Measurements from ENCODE around the gene DDX23.

The DDX23 gene

DNA sequence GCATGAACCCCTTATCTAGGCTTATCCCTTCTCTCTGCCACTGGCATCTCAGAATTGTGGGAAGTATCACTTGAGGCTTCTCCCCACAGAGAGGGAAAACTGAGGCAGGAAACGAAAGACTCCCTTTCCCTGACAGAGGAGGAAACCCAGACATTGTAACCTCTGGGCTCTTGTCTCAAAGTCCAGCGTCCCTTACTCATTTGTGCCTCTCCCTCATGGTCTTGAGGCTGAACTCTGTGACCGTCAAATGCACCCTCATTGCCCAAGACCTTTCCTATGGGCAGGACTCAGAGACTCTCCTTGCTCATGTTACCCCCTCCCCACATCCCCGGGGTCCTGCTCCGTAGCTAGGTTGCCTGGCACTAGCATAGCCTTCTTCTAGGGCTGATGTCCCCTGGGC, 29.8 kb downstream of the DDX23 start:
- DNase-seq: no peak

DNA sequence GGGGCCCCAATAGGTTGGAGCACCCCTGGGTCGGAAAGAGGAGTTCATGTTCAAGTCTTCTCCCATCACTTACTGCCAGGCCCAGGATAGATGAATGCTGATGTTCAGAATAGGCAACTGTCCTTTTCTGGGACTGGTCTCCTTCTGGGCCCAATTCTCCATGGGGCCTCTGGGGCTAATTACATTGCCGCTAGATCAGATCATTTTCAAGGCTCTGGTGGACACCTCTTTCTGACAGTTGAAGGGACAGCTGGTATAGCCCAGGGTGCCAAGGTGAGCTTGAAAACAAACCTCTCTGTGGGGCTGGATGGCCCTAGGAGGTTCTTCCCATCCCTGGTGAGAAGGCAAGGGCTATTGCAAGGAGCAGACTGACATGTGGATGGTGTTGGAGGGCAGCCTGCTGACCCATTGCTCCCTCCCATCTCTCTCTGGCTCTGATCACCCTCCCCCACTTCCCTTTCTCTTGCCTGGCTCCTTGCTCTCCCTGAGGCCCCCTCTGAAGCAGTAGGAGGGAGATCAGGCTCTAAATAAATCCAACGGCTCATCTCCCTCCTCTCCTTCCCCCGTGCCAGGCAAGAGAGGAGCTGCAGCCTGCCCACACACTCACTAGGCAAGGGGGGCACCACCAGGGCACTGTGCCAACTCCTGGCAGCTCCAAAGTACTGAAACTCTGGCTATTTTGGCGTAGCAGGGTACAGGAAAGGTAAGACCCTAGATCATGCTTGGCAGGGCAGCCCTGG, 31.8 kb downstream of the DDX23 start:
- DNase-seq: no peak

DNA sequence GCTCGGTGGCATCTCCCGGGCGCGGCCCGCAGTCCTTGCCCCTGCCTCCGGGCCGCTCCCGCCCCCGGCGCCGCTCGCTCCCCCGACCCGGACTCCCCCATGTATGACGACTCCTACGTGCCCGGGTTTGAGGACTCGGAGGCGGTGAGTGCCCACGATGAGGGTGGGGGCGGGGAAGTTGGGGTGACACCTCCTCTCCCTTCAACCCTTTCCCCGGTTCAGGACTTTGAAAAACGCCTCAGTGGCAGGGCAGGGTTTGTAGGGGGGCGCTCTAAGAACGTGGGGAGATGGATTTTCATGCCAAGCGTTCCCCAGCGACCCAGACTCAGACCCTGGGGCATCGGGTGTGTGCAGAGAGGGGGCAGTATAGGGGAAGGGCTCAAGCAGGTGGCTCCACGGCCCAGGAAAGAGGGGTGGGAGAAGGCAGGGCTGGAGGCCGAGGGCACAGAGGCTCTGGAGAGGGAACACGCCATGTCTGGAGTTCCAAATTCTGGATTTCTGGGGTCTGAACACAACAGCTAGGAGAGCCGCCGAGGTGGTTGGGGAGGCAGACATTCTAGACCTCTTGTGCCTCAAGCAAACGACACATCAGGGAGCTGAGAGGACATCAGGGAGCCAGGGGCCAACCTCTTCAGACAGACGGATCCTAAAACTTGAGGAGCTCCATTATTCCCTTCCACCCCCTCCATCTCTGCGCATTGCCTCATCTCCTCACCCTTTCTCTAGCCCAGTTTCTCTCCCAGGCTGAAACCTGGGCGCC, 33.0 kb downstream of the DDX23 start:
- DNase-seq: peak; percentile 66

- DNase-seq: peak; percentile 63
Measured at GRCh38 chr12:48817873-48818830, 33.8 kb downstream of the DDX23 start, which contains the start of gene CACNB3. Gene CACNB3, plus strand, starts transcription at chr12:48818496. Its CDS starts 434 bp downstream, at chr12:48818930.

- DNase-seq: no peak
Measured at GRCh38 chr12:48816143-48816854, 35.7 kb downstream of the DDX23 start.

DNA sequence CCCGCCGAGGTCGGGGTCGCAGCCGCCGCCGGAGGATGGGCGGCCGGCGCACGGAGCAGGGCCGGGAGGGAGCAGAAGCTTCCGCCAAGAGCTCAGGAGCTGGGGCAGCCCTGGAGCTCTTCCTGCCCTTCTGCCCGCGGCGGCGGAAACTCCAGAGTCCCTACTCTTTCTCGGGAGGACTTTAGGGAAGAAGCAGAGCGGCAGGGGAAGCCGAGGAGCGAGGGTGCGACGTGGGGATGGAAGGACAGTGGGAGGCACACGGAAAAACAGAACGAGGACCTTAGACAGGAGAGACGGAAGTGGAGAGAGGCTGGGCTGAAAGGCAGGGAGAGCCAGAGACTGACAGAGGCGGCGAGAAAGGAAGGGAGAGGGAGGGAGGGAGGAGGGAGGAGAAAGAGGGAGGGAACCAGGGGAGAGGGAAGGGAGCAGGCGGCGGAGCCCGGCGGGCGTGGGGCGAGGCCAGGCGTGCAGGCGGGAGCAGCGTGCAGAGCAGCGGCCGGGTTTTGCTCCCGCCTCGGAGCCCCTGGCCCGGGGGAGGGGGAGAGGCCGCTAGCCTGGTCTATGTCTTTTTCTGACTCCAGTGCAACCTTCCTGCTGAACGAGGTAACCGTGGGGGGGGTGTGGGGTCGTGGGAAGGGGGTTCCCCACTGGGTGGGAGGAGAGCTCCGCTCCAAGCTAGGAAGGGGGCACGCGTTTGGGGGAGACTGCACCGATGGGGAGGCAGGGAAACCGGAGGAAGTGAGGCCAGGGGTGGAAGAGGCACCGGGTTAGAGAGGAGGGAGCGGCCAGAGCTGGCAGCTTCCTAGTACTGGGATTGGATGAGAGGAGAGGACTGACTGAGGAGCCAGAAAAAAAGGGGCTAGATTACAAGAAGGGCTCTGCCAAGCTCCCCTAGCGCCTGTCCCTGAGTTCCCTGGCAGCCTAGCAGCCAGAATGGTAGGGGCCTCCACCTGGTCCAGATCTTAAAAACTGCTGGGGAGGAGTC, 36.5 kb downstream of the DDX23 start:
- DNase-seq: peak; percentile 88

DNA sequence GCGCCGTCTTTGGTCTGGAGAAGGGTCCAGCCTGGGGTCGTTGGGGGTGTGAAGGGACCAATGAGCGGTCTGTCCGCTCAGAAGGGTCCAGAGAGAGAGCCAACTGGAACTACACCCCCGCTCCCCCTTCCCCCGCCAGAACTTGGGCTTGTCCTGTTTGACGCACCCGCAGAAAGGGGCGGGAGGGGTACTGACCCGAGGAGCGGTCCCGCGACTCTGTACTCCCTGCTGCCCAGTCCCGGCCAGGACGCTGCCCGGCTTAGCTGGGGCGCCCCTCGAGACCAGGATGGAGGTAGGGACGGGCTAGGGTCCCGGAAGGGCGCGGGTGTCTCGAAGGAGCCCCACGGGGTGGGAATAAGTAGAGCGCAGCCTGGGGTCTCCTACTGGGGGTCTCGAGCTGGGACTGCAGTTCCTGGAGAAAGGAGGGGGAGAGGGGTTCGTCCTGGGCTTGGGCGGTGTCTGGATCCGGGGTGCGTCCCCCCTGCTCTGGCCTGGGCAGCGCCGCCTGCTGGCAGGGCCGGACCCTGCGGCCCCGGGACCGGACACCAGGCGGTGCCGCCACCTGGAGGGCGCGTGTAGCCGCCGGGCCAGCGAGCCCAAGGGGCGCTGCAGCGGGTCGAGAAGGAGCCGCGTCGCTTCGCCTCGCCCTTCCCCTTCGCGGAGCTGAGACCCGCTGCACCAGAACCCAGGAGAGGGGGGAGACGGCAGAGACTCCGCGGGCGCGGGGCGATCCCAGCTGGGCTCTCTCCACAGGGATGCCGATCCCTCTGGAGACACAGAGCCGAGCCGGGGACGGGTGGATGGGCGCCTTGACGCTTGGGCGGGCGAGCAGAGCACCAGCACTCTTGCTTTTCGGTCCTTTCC, 37.5 kb downstream of the DDX23 start:
- DNase-seq: peak; percentile 91

- DNase-seq: no peak
Measured at GRCh38 chr12:48813465-48814261, 38.3 kb downstream of the DDX23 start.

DNA sequence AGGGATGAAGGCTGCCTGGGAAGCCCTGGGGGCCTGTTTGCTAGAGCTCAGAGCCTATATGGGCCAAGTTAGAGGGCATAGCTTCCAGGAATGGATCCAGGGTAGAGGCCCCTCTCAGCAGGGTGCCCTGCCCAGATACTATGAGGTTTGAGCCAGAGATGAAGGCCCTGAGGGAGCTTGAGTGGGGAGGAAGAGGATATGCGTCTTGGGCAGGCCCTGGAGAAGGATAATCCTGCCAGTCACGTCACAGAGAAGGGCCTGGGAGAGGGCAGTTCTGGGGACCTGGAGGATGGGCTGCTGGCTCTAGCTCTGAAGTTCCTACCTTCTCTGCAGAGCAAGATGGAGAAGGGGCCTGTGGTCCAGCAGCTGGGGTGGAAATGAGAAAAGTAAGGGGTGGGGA, 39.6 kb downstream of the DDX23 start:
- no peak for DNase-seq

DNA sequence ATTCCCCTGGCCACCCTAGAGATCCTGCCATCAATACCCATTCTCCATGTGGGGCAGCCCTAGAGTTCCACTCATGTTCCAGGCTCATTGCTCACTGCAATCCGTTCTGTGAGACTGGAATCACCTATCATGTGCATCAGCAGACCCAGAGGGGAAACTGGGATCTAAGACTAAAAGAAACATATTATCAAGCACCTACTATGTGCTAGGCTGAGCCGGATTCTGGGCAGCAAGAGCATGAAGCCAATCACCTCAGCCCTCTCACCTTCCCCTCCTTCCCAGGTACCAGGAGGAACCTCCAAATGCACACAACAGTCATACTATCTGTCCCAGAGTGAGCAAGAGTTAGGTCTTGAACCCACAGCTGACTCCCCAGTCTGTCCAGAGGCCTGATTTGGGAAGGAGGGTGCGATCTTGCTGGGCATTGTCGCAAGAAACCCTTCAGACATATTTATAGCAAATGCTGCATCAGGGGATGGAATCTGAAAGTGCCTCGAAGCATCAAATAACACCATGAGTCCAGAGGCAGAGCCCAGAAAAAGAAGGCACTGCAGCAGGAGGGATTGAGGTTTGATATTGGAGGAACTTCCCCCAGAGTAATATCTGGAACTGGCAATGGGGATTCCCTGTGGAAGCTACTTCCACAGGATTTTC, 40.4 kb downstream of the DDX23 start:
- DNase-seq: no peak

GRCh38 chr12:48810903-48811431, 41.0 kb downstream of the DDX23 start:
- no peak for DNase-seq

- no peak for DNase-seq
Measured at GRCh38 chr12:48807981-48808380, 44.0 kb downstream of the DDX23 start.

DNA sequence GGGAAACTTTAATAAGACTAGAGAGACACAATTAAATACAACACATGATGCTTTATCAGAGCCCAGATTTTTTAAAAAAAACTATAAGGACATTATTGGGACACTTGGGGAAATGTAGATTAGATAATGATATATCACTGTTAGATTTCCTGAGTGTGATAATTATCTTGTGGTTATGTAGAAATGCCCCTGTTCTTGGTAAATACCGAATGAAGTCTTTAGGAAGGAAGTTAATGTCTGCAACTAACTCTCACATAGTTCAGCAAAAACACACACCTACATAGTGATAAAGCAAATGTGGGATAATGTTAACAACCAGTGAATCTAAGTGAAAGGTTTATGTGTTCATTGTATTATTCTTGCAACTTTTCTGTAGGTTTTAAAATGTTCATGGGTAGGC, 48.3 kb downstream of the DDX23 start:
- DNase-seq: no peak

GRCh38 chr12:48800971-48801370, 51.0 kb downstream of the DDX23 start:
- no peak for DNase-seq

GRCh38 chr12:48800457-48800856, 51.5 kb downstream of the DDX23 start:
- DNase-seq: no peak

DNA sequence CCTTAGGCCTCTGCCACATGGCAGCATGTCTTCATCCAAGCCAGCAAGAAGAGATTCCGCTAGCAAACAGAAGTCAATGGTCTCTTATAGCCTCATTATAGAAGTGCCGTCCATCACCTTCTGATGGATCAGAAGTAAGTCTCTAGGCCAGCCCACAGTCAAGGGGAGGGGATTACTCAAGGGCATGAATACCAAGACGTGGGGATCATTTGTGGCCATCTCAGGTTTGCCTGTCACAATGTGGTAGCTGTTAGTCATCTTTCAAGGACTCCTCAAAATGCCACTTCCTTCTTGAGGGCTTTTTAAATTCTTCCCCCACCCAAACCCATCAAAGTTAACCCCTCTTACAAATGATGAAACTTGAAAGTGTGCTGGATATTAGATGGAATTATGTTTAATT, 55.0 kb downstream of the DDX23 start:
- no peak for DNase-seq

DNA sequence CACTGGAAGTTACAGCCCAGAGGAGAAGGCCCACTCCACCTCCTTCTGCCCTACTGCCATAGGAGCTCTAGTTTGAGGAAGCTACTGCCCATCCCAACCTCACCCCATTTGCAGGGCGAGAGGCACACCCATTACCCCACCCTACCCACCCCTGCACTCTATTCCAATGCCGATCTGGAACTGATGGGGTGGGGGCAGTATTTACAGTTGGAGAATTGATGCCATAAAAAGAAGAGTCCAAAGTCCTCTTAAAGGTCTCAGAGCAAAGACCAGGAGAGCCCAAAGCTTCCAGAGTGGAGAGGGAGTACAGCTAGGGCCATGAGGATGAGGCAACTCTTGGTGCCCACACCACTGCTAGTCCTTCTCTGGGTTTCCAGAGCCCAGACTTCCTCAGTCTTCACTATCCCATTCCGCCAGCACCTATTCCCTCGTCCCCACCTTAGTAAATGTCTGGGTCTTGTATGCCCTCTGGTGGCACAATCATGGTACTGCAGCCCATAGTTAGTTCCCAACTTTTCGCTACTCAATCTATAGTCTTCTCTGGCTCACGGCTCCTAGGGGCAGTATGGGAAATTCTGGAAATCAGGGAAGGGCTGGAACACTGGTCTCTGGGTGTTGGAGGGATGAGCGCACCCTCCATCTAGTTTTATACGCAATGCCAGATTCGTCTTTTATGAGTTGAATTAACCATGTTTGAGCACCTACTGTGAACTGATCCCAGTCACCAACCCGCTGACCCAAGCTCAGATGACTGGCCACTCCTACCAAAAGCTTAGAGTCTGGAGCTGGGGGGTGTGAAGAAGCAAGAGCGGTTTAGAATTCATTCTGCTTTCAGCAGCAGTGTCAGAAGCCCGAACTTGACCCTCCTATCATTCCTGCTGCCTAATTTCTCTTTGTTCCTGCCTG, 56.2 kb downstream of the DDX23 start:
- peak; percentile 83 for DNase-seq

Measured in OCI-M1 (cell line).